Esophagus squamous epithelium (tissue), 4 donors: Measurements from ENCODE around the gene DNAH14.

Source experiments
- POLR2A ChIP-seq, 4 donors: fragments of 450-650 bp; IDR thresholded peaks; one replicate each; pipeline ENCODE4 v1.6.1; 2017; ENCODE audit warnings: antibody characterized with exemption in 4 of 4, mild to moderate bottlenecking in 4 of 4, moderate library complexity in 3 of 4
- TF ChIP-seq, protein P1 (sequence below), 6 experiments: fragments of 450-650 bp in 4 of 6; fragments of 200-600 bp in 2 of 6; sonication (generic) in 2 of 6; IDR thresholded peaks; one replicate each; pipeline ENCODE4 v1.5.1; 2016 to 2019; ENCODE audit warnings: antibody characterized with exemption in 6 of 6, mild to moderate bottlenecking in 4 of 6, moderate library complexity in 4 of 6

DNA sequence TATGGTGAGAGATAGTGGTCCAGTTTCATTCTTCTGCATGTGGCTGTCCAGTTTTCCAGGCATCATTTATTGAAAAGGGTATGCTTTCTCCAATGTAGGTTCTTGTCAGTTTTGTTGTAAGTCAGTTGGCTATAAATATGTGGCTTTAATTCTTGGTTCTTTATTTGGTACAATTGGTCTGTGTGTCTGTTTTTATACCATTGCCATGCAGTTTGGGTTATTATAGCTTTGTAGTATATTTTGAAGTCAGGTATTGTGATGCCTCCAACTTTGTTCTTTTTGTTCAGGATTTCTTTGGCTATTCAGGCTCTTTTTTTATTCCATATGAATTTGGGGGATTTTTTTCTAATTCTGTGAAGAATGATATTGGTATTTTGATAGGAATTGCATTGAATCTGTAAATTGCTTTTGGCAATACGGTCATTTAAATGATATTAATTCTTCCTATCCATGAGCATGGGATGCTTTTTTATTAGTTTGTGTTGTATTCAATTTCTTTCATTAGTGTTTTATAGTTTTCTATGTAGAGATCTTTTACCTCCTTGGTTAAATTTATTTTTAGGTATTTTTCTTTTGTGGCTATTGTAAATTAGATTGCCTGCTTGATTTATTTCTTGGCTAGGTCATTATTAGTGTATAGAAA lies 3.3 kb downstream of the DNAH14 start:
- TF ChIP-seq POLR2A (IDR thresholded peaks at IDR 0.05), result no peak
- TF ChIP-seq, protein P1, sequence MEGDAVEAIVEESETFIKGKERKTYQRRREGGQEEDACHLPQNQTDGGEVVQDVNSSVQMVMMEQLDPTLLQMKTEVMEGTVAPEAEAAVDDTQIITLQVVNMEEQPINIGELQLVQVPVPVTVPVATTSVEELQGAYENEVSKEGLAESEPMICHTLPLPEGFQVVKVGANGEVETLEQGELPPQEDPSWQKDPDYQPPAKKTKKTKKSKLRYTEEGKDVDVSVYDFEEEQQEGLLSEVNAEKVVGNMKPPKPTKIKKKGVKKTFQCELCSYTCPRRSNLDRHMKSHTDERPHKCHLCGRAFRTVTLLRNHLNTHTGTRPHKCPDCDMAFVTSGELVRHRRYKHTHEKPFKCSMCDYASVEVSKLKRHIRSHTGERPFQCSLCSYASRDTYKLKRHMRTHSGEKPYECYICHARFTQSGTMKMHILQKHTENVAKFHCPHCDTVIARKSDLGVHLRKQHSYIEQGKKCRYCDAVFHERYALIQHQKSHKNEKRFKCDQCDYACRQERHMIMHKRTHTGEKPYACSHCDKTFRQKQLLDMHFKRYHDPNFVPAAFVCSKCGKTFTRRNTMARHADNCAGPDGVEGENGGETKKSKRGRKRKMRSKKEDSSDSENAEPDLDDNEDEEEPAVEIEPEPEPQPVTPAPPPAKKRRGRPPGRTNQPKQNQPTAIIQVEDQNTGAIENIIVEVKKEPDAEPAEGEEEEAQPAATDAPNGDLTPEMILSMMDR (IDR thresholded peaks at IDR 0.05), result no peak
